GM15510 (cell line): ENCODE results near the gene RASA3.

Source experiments
- POLR2A ChIP-seq: IDR thresholded peaks from 3 replicates; pipeline ENCODE4 v1.6.1; 2011; ENCODE audit warnings: borderline replicate concordance; ENCODE audit not compliant: insufficient read length; ENCODE audit errors: extremely low read depth

RASA3 gene

GRCh38 chr13:114125589-114125988 lies 6.8 kb downstream of the RASA3 start:
- no peak for TF ChIP-seq POLR2A

GRCh38 chr13:114124921-114125320 lies 7.5 kb downstream of the RASA3 start:
- TF ChIP-seq POLR2A: no peak

GRCh38 chr13:114124431-114124830 lies 8.0 kb downstream of the RASA3 start:
- no peak for TF ChIP-seq POLR2A

GRCh38 chr13:114123876-114124275 lies 8.5 kb downstream of the RASA3 start:
- TF ChIP-seq POLR2A: no peak

- TF ChIP-seq POLR2A: no peak
Observed at GRCh38 chr13:114123448-114123847, 9.0 kb downstream of the RASA3 start.

GRCh38 chr13:114122591-114123211 lies 9.7 kb downstream of the RASA3 start:
- no peak for TF ChIP-seq POLR2A

- no peak for TF ChIP-seq POLR2A
Observed at GRCh38 chr13:114122127-114122511, 10.3 kb downstream of the RASA3 start.

- no peak for TF ChIP-seq POLR2A
Observed at GRCh38 chr13:114121496-114122126, 10.8 kb downstream of the RASA3 start.

- TF ChIP-seq POLR2A: no peak
Observed at GRCh38 chr13:114121031-114121430, 11.4 kb downstream of the RASA3 start.

- no peak for TF ChIP-seq POLR2A
Observed at GRCh38 chr13:114120591-114121011, 11.8 kb downstream of the RASA3 start.

GRCh38 chr13:114119196-114119595 lies 13.2 kb downstream of the RASA3 start:
- TF ChIP-seq POLR2A: no peak

GRCh38 chr13:114118511-114119123 lies 13.8 kb downstream of the RASA3 start:
- no peak for TF ChIP-seq POLR2A

- no peak for TF ChIP-seq POLR2A
Observed at GRCh38 chr13:114118086-114118485, 14.3 kb downstream of the RASA3 start.

GRCh38 chr13:114116734-114117133 lies 15.7 kb downstream of the RASA3 start:
- TF ChIP-seq POLR2A: no peak

- TF ChIP-seq POLR2A: no peak
Observed at GRCh38 chr13:114115796-114116195, 16.6 kb downstream of the RASA3 start.

GRCh38 chr13:114115191-114115671 lies 17.2 kb downstream of the RASA3 start:
- no peak for TF ChIP-seq POLR2A
